Measurements from ENCODE around the gene CETN2.

The CETN2 gene

GRCh38 chrX:152830312-152831305 is at the start of gene CETN2, which contains the start of gene NSDHL:
Gene CETN2 (minus strand): TSS chrX:152830757. CDS start chrX:152830710, 47 bp downstream.
Gene NSDHL (plus strand): TSS chrX:152831063. CDS start chrX:152846325, 15,262 bp downstream.
- Histone ChIP-seq H3K9me3 (ENCODE audit: control insufficient read depth, insufficient read depth, low read length) (no peaks in the 10 kb centered on the region), H3K4me3 (ENCODE audit: low read length) (peak within 1 kb of the TSS; percentile 84), H3K27me3 (ENCODE audit: control insufficient read depth, low read length) (no peaks in the 10 kb centered on the region), H3K9me2 (replicated peaks; ENCODE audit: control insufficient read depth, low read length) (no peaks in the 10 kb centered on the region), H3K79me2 (ENCODE audit: control insufficient read depth, low read length) (peaks cover 42% of the 10 kb centered on the region), H3K27ac (ENCODE audit: low read depth, low read length) (peak within 1 kb of the TSS; percentile 40), H3K4me1 (ENCODE audit: control insufficient read depth, low read length) (peaks cover 14% of the 10 kb centered on the region), H3K36me3 (ENCODE audit: control insufficient read depth, low read length) (peaks cover 33% of the 10 kb centered on the region), H3F3A (ENCODE audit: control insufficient read depth, insufficient read depth) (no peaks in the 10 kb centered on the region), H4K20me1 (ENCODE audit: control insufficient read depth, insufficient read depth, low read depth, low read length) (no peaks in the 10 kb centered on the region), H3K4me2 (ENCODE audit: low read length) (peak within 1 kb of the TSS; percentile 70)
- no peak for TF ChIP-seq EZH2phosphoT487 (IDR thresholded peaks at IDR 0.05; ENCODE audit: borderline replicate concordance, low read length)
- TF ChIP-seq CTCF (IDR thresholded peaks at IDR 0.05; ENCODE audit: low read depth, low read length, poor library complexity, severe bottlenecking), result no peak

- TF ChIP-seq CTCF (IDR thresholded peaks at IDR 0.05; ENCODE audit: low read depth, low read length, poor library complexity, severe bottlenecking), result no peak
- TF ChIP-seq EZH2phosphoT487 (IDR thresholded peaks at IDR 0.05; ENCODE audit: borderline replicate concordance, low read length), result no peak
- Histone ChIP-seq H3K79me2 (ENCODE audit: control insufficient read depth, low read length) (no peaks in the 10 kb centered on the region), H3K27ac (ENCODE audit: low read depth, low read length) (no peak overlapping the region), H3K27me3 (ENCODE audit: control insufficient read depth, low read length) (peaks cover 3% of the 10 kb centered on the region; the same call in 1 of the 2 replicates), H3K9me3 (ENCODE audit: control insufficient read depth, insufficient read depth, low read length) (no peaks in the 10 kb centered on the region), H4K20me1 (ENCODE audit: control insufficient read depth, insufficient read depth, low read depth, low read length) (no peaks in the 10 kb centered on the region), H3K4me2 (ENCODE audit: low read length) (no peak overlapping the region), H3K36me3 (ENCODE audit: control insufficient read depth, low read length) (no peaks in the 10 kb centered on the region), H3K4me1 (ENCODE audit: control insufficient read depth, low read length) (no peaks in the 10 kb centered on the region), H3K9me2 (replicated peaks; ENCODE audit: control insufficient read depth, low read length) (no peaks in the 10 kb centered on the region), H3K4me3 (ENCODE audit: low read length) (no peak overlapping the region), H3F3A (ENCODE audit: control insufficient read depth, insufficient read depth) (no peaks in the 10 kb centered on the region)
Observed at GRCh38 chrX:152878976-152879755, 48.6 kb upstream of the CETN2 start.

- Histone ChIP-seq H4K20me1 (ENCODE audit: control insufficient read depth, insufficient read depth, low read depth, low read length) (no peaks in the 10 kb centered on the region), H3K9me2 (replicated peaks; ENCODE audit: control insufficient read depth, low read length) (no peaks in the 10 kb centered on the region), H3K9me3 (ENCODE audit: control insufficient read depth, insufficient read depth, low read length) (no peaks in the 10 kb centered on the region), H3K4me1 (ENCODE audit: control insufficient read depth, low read length) (no peaks in the 10 kb centered on the region), H3K79me2 (ENCODE audit: control insufficient read depth, low read length) (no peaks in the 10 kb centered on the region), H3K27ac (ENCODE audit: low read depth, low read length) (no peak overlapping the region), H3F3A (ENCODE audit: control insufficient read depth, insufficient read depth) (no peaks in the 10 kb centered on the region), H3K4me2 (ENCODE audit: low read length) (no peak overlapping the region), H3K36me3 (ENCODE audit: control insufficient read depth, low read length) (no peaks in the 10 kb centered on the region), H3K27me3 (ENCODE audit: control insufficient read depth, low read length) (peaks cover 3% of the 10 kb centered on the region; the same call in 1 of the 2 replicates), H3K4me3 (ENCODE audit: low read length) (no peak overlapping the region)
- TF ChIP-seq EZH2phosphoT487 (IDR thresholded peaks at IDR 0.05; ENCODE audit: borderline replicate concordance, low read length) (no peak), CTCF (IDR thresholded peaks at IDR 0.05; ENCODE audit: low read depth, low read length, poor library complexity, severe bottlenecking) (no peak)
Observed at GRCh38 chrX:152876931-152877840, 46.6 kb upstream of the CETN2 start.

All from DOHH2 (cell line).